Glutamatergic neuron (in vitro differentiated cells): ENCODE measurements around the gene DSN1. TPM values are rescaled to one million over a fixed set of nuclear protein-coding genes. Genes with fewer than 3 reads are reported as not detected.

Source experiments
- DNase-seq: peaks from one replicate; pipeline ENCODE4 v3.0.0; 2022
- H3K27ac Mint-ChIP-seq: one replicate; pipeline ENCODE4 v1.8.0; 2020; ENCODE audit warnings: mild to moderate bottlenecking, mixed read lengths, inconsistent platforms; ENCODE audit not compliant: unreplicated experiment
- H3K27me3 Mint-ChIP-seq: one replicate; pipeline ENCODE4 v1.8.0; 2020; ENCODE audit warnings: mild to moderate bottlenecking, moderate library complexity, mixed read lengths, inconsistent platforms; ENCODE audit not compliant: unreplicated experiment
- H3K36me3 Mint-ChIP-seq: one replicate; pipeline ENCODE4 v1.8.0; 2020; ENCODE audit warnings: mild to moderate bottlenecking, mixed read lengths, inconsistent platforms; ENCODE audit not compliant: unreplicated experiment
- H3K4me1 Mint-ChIP-seq: one replicate; pipeline ENCODE4 v1.8.0; 2020; ENCODE audit warnings: mild to moderate bottlenecking, low read depth, mixed read lengths, inconsistent platforms; ENCODE audit not compliant: unreplicated experiment
- H3K4me3 Mint-ChIP-seq: one replicate; pipeline ENCODE4 v1.8.0; 2020; ENCODE audit warnings: mild to moderate bottlenecking, mixed read lengths, inconsistent platforms; ENCODE audit not compliant: unreplicated experiment
- H3K9me3 Mint-ChIP-seq: one replicate; pipeline ENCODE4 v1.8.0; 2020; ENCODE audit warnings: mild to moderate bottlenecking, moderate library complexity, mixed read lengths, inconsistent platforms; ENCODE audit not compliant: unreplicated experiment
- CTCF ChIP-seq: fragments of 200-600 bp; sonication (generic); IDR thresholded peaks from one replicate; pipeline ENCODE4 v1.5.0; 2021; ENCODE audit not compliant: partially characterized antibody, unreplicated experiment
- total RNA-seq: library from RNA; stranded (reverse); fragmentation: NEBNext Ultra II Directional; extraction: Animal tissue kit (Norgen Biotek cat#: 25700); gene quantifications from one replicate; pipeline ENCODE4 v1.2.1, GENCODE V29; 2021; ENCODE audit not compliant: unreplicated experiment

DSN1 gene
- total RNA-seq, 1 donor from 2014 or later: 6.4 TPM

GRCh38 chr20:36754656-36755222, 18.8 kb downstream of the DSN1 start:
- H3K36me3 Mint-ChIP-seq: no peaks in the 10 kb centered on the region
- H3K4me3 Mint-ChIP-seq: no peak overlapping the region
- H3K27ac Mint-ChIP-seq: peak overlapping the region; percentile 68
- TF ChIP-seq CTCF: peak; percentile 74
- peak; percentile 47 for DNase-seq
- peaks cover 5% of the 10 kb centered on the region for H3K27me3 Mint-ChIP-seq
- no peaks in the 10 kb centered on the region for H3K4me1 Mint-ChIP-seq
- H3K9me3 Mint-ChIP-seq: no peaks in the 10 kb centered on the region

GRCh38 chr20:36752582-36752981, 21.0 kb downstream of the DSN1 start:
- Mint-ChIP-seq H3K4me1 (no peaks in the 10 kb centered on the region), H3K27ac (no peak overlapping the region), H3K4me3 (no peak overlapping the region), H3K9me3 (no peaks in the 10 kb centered on the region), H3K36me3 (no peaks in the 10 kb centered on the region), H3K27me3 (peaks cover 5% of the 10 kb centered on the region)
- no peak for TF ChIP-seq CTCF
- DNase-seq: no peak

GRCh38 chr20:36745927-36746659, 27.5 kb downstream of the DSN1 start, which contains the start of gene NDRG3:
TSS of gene NDRG3 (minus strand) at chr20:36746090. CDS start at chr20:36721735, 24,355 bp downstream.
- peaks cover 4% of the 10 kb centered on the region for H3K4me1 Mint-ChIP-seq
- peak; percentile 92 for DNase-seq
- H3K36me3 Mint-ChIP-seq: no peaks in the 10 kb centered on the region
- H3K27me3 Mint-ChIP-seq: no peaks in the 10 kb centered on the region
- H3K9me3 Mint-ChIP-seq: peaks cover 7% of the 10 kb centered on the region
- no peak for TF ChIP-seq CTCF
- peak within 1 kb of the TSS; percentile 88 for H3K4me3 Mint-ChIP-seq
- peak within 1 kb of the TSS; percentile 33 for H3K27ac Mint-ChIP-seq

GRCh38 chr20:36745234-36745926, 28.2 kb downstream of the DSN1 start:
- Mint-ChIP-seq H3K4me1 (peaks cover 4% of the 10 kb centered on the region), H3K27me3 (no peaks in the 10 kb centered on the region), H3K36me3 (no peaks in the 10 kb centered on the region), H3K4me3 (peak overlapping the region; percentile 88), H3K9me3 (peaks cover 7% of the 10 kb centered on the region), H3K27ac (no peak overlapping the region)
- no peak for TF ChIP-seq CTCF
- peak; percentile 50 for DNase-seq
